ENCODE results near the gene TSPAN12.

Gene TSPAN12

DNA sequence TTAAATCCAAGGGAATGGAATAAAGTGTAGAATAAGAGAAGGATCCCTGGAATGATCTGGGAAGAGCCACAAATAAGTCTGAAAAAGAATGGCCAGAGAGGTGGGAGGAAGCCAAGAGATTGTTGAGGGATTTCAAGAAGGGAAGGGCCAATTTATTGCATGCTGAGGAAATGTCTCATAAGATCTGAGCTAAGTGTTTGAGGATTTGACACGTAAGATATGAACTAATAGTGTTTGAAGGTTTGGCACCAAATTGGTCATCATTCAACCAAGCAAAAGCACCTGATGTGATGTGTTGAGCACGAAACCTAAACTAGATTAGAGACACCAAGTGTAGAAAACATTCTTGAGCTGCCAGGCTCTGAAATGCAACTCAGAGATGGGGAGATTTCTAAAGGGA lies 97.9 kb downstream of the TSPAN12 start:
- DNase-seq (ENCODE audit: low read depth in 4 of 4, low spot score in 1 of 4), result no peak

DNA sequence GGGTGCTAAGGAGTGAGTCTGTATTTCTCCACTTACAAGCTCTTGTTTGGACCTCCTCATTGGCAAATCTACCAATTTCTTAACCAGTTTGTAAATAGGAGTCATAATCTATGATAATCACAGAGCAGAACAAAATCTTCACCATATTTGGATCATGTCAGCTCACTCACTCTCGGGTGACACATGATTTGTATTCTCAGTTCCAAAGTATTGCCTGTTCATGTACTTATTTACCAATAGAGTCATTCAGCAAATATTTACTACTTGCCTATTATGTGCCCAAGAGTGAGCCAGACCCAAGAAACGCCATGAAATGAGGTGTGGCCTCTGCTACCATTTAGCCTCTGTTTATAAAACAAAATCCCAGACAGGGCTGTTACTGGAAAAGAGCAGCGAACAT lies 114.8 kb downstream of the TSPAN12 start:
- no peak for DNase-seq (ENCODE audit: low read depth in 4 of 4, low spot score in 1 of 4)

DNA sequence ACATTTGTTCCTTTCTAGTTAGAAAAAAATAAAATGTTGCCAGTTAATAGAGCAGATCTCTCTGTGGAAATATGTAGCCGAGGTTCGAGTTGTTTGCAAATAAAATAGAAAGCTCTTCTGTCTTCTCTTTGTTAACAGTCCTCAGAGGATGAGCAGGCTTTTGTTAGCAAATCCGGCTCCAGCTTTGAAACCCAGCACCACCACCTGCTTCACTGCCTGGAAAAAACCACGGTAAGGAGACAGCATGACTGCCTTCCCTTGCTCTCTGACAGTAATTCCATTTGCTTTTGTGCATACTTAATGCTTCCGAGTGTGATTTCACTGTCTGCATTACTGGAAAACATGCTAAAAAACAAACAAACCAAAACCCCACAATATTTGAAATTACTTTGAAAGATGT lies 115.6 kb downstream of the TSPAN12 start:
- DNase-seq (ENCODE audit: low read depth in 4 of 4, low spot score in 1 of 4), result no peak

DNA sequence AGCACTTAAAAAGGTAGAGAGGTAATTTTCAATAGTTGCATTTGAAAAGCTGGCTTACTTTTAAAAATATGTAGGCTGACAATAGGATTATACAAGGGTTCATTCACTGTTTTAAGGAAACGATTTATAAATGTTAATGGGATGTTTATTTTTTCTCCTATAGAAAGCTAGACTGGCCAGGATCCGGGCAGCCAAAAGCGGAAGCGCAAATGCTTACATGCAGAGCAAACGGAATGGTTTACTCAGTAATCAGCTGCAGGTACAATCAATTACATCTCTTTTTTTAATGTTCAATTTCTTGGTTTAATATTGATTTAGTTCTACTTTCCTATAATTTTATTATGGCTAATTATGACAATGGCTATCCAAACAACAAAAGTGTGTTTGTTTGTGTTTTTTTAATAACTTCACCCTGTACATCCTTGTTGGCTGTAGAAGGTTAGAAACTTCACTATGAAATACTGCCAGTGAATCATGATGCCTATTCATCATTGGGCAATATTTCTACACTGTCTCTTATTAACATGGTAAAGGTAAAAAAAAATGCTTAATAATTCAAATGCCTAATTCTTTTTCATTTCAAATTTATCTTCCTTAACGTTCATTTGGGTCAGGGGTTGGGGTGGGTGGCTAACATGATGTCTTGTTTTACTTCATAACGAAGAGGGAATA lies 116.4 kb downstream of the TSPAN12 start:
- DNase-seq (ENCODE audit: low read depth in 4 of 4, low spot score in 1 of 4), result no peak

DNA sequence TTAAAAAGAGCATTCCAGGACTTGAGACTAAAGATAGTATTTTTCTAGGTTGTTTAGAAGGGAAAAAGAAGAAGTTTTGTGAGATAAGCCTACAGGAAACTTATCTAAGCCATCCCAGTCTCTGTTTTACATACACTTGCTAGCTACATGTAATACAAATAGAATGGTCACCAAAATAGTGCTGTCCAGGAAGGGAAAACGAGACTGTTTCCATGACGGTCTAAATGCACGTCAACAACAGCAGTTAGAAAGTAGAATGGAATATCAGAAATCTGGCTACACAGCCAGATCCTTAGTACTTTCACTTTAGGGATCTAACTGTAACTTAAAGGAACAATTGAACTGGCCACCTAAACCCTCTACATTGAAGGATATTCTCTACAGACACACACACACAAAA lies 117.6 kb downstream of the TSPAN12 start:
- no peak for DNase-seq (ENCODE audit: low read depth in 4 of 4, low spot score in 1 of 4)

DNA sequence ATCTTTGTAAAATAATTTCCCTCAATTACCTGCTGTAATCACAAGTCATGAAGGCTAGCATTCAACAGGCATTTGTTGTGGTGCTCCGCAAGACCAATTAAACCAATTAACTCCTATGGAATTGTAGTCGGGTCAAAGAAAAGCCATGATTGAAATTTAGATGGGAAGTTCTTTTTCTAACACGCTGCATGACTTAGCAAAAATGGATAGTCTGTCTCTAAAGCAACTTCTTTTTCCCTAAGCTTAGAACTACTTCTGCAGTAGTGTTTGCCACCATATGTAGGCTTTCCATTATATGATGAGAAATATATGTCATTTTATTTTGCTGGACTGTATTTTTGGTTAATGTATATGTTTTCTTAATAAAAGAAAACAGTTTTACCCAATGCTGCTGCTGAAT lies 119.1 kb downstream of the TSPAN12 start:
- DNase-seq (ENCODE audit: low read depth in 4 of 4, low spot score in 1 of 4), result no peak

Data from stimulated activated CD4-positive, alpha-beta T cell treated with anti-CD3 and anti-CD28 coated beads, Interleukin-1b, Interleukin-23, amount 100 ng/mL, for 24 hours (primary cell).